H1 (cell line): ENCODE measurements around the gene LRP1. TPM values are rescaled to one million over a fixed set of nuclear protein-coding genes. Genes with fewer than 3 reads are reported as not detected.

Experiments used
- ASH2L ChIP-seq: fragments of 200-600, 300-600 bp; sonication (generic); IDR thresholded peaks from one replicate; pipeline ENCODE4 v1.7.1; 2017; ENCODE audit warnings: low read length
- ATF3 ChIP-seq: IDR thresholded peaks from 2 replicates; pipeline ENCODE4 v1.6.1; 2011; ENCODE audit warnings: low read depth, mild to moderate bottlenecking, low read length; ENCODE audit not compliant: insufficient read depth
- BACH1 ChIP-seq: IDR thresholded peaks from 2 replicates; pipeline ENCODE4 v1.6.1; 2012; ENCODE audit warnings: low read length, improper control_type of control experiment
- CBX8 ChIP-seq: fragments of 300-800, 300-1000 bp; sonication (generic); IDR thresholded peaks from 2 replicates; pipeline ENCODE4 v1.7.1; 2016; ENCODE audit warnings: low read depth, low read length, borderline replicate concordance
- CHD7 ChIP-seq: fragments of 300-600 bp; sonication (generic); IDR thresholded peaks from 2 replicates; pipeline ENCODE4 v1.7.1; 2012; ENCODE audit warnings: low read length, moderate library complexity, mild to moderate bottlenecking, inconsistent platforms; ENCODE audit not compliant: insufficient replicate concordance
- E2F6 ChIP-seq: IDR thresholded peaks from 2 replicates; pipeline ENCODE4 v1.6.1; 2012; ENCODE audit warnings: inconsistent platforms
- FOSL1 ChIP-seq: IDR thresholded peaks from 2 replicates; pipeline ENCODE4 v1.6.1; 2011; ENCODE audit warnings: mild to moderate bottlenecking, low read depth, low read length, moderate library complexity; ENCODE audit not compliant: insufficient read depth
- HDAC6 ChIP-seq: IDR thresholded peaks from one replicate; pipeline ENCODE4 v1.7.1; 2012; ENCODE audit warnings: low read depth, mild to moderate bottlenecking, inconsistent platforms, low read length, moderate library complexity
- RAD21 ChIP-seq, 2 experiments: IDR thresholded peaks in 1 of 2; conservative IDR thresholded peaks in 1 of 2; 2 replicates each; pipeline ENCODE4 v1.6.1; 2011; ENCODE audit warnings: low read depth in 2 of 2, low read length in 2 of 2, improper control_type of control experiment in 1 of 2, inconsistent platforms in 1 of 2, mild to moderate bottlenecking in 1 of 2, moderate library complexity in 1 of 2
- SP2 ChIP-seq: IDR thresholded peaks from 2 replicates; pipeline ENCODE4 v1.6.1; 2012; ENCODE audit warnings: mild to moderate bottlenecking, low read length, inconsistent platforms
- YY1 ChIP-seq: IDR thresholded peaks from 2 replicates; pipeline ENCODE4 v1.6.1; 2011; ENCODE audit warnings: low read depth, mild to moderate bottlenecking, low read length
- polyA plus RNA-seq, 7 experiments: library from polyadenylated mRNA; depleted of rRNA in 3 of 7; stranded (reverse) in 5 of 7; unstranded in 2 of 7; fragments of >200 nt in 5 of 7; fragments of 200-250 nt in 2 of 7; gene quantifications; 1 replicate in 5 of 7; 2 replicates in 1 of 7; 4 replicates in 1 of 7; pipeline versions ENCODE4 v1.2.1 to v1.2.3, GENCODE V29; 2011 to 2013; ENCODE audit warnings: missing spikeins in 2 of 7, mixed read lengths in 2 of 7
- total RNA-seq: library from RNA; stranded (reverse); fragmentation: NEBNext Ultra II Directional; extraction: Animal tissue kit (Norgen Biotek cat#: 25700); gene quantifications from 2 replicates; pipeline ENCODE4 v1.2.1, GENCODE V29; 2021

LRP1 gene
- total and polyA plus RNA-seq, 2 of the 8 experiments (the other 6 are each of a cell fraction or from before 2014, with no cell fraction given), result 35.3 to 92.5 TPM

- no peak for TF ChIP-seq CHD7
- TF ChIP-seq BACH1, result no peak
- TF ChIP-seq ATF3, result no peak
- TF ChIP-seq FOSL1, result no peak
- no peak for TF ChIP-seq E2F6
- no peak for TF ChIP-seq HDAC6
- TF ChIP-seq CBX8, result no peak
- no peak for TF ChIP-seq SP2
- no peak for TF ChIP-seq YY1
- no peak for TF ChIP-seq RAD21 (IDR thresholded peaks at IDR 0.05 in 1 of 2, conservative IDR thresholded peaks at IDR 0.05 in 1 of 2; ENCODE audit: low read depth in 2 of 2, low read length in 2 of 2)
- TF ChIP-seq ASH2L, result no peak
Observed at GRCh38 chr12:57237596-57237931, 109.3 kb downstream of the LRP1 start (continued).
